T-helper 2 cell treated with Interferon-gamma antibody and Interleukin-4, amounts not matched to agents 5 μg/mL and 100 μg/mL, for 36 hours (primary cell): ENCODE results near the gene SH3TC1.

Experiments used
- DNase-seq: peaks from one replicate; pipeline ENCODE4 v3.0.0; 2021; ENCODE audit warnings: low spot score
- H3K27ac Mint-ChIP-seq: one replicate; pipeline ENCODE4 v1.8.0; 2021; ENCODE audit warnings: mild to moderate bottlenecking, mixed read lengths
- H3K27me3 Mint-ChIP-seq: one replicate; pipeline ENCODE4 v1.8.0; 2021; ENCODE audit warnings: low read depth, mixed read lengths
- H3K36me3 Mint-ChIP-seq: one replicate; pipeline ENCODE4 v1.8.0; 2021; ENCODE audit warnings: low read depth, mixed read lengths
- H3K4me1 Mint-ChIP-seq: one replicate; pipeline ENCODE4 v1.8.0; 2021; ENCODE audit warnings: low read depth, mixed read lengths
- H3K4me3 Mint-ChIP-seq: one replicate; pipeline ENCODE4 v1.8.0; 2022; ENCODE audit warnings: mild to moderate bottlenecking, moderate library complexity, mixed read lengths
- H3K9me3 Mint-ChIP-seq: one replicate; pipeline ENCODE4 v1.8.0; 2021; ENCODE audit warnings: mixed read lengths

SH3TC1 gene

GRCh38 chr4:8255698-8256441 is 56.8 kb downstream of the SH3TC1 start:
- H3K36me3 Mint-ChIP-seq: no peaks in the 10 kb centered on the region
- no peak for DNase-seq
- no peaks in the 10 kb centered on the region for H3K27me3 Mint-ChIP-seq
- H3K27ac Mint-ChIP-seq: no peak overlapping the region
- H3K4me1 Mint-ChIP-seq: no peaks in the 10 kb centered on the region
- no peak overlapping the region for H3K4me3 Mint-ChIP-seq
- H3K9me3 Mint-ChIP-seq: no peaks in the 10 kb centered on the region

GRCh38 chr4:8257854-8258253 is 58.8 kb downstream of the SH3TC1 start:
- H3K27me3 Mint-ChIP-seq: no peaks in the 10 kb centered on the region
- no peak overlapping the region for H3K27ac Mint-ChIP-seq
- H3K9me3 Mint-ChIP-seq: no peaks in the 10 kb centered on the region
- DNase-seq: no peak
- no peaks in the 10 kb centered on the region for H3K36me3 Mint-ChIP-seq
- no peaks in the 10 kb centered on the region for H3K4me1 Mint-ChIP-seq
- no peak overlapping the region for H3K4me3 Mint-ChIP-seq

GRCh38 chr4:8258552-8259212 is 59.6 kb downstream of the SH3TC1 start:
- Mint-ChIP-seq H3K9me3 (no peaks in the 10 kb centered on the region), H3K4me1 (no peaks in the 10 kb centered on the region), H3K27me3 (no peaks in the 10 kb centered on the region), H3K36me3 (no peaks in the 10 kb centered on the region), H3K4me3 (no peak overlapping the region), H3K27ac (no peak overlapping the region)
- DNase-seq: no peak

GRCh38 chr4:8259743-8260430 is 60.8 kb downstream of the SH3TC1 start:
- no peaks in the 10 kb centered on the region for H3K9me3 Mint-ChIP-seq
- no peak overlapping the region for H3K27ac Mint-ChIP-seq
- H3K27me3 Mint-ChIP-seq: no peaks in the 10 kb centered on the region
- no peak for DNase-seq
- no peak overlapping the region for H3K4me3 Mint-ChIP-seq
- no peaks in the 10 kb centered on the region for H3K4me1 Mint-ChIP-seq
- no peaks in the 10 kb centered on the region for H3K36me3 Mint-ChIP-seq

- Mint-ChIP-seq H3K9me3 (no peaks in the 10 kb centered on the region), H3K27me3 (no peaks in the 10 kb centered on the region), H3K36me3 (no peaks in the 10 kb centered on the region), H3K27ac (no peak overlapping the region), H3K4me1 (no peaks in the 10 kb centered on the region), H3K4me3 (no peak overlapping the region)
- DNase-seq: no peak
Observed at GRCh38 chr4:8260656-8261111, 61.6 kb downstream of the SH3TC1 start.

GRCh38 chr4:8261851-8262535 is 62.9 kb downstream of the SH3TC1 start:
- Mint-ChIP-seq H3K4me3 (no peak overlapping the region), H3K9me3 (no peaks in the 10 kb centered on the region), H3K27ac (no peak overlapping the region), H3K4me1 (no peaks in the 10 kb centered on the region), H3K36me3 (no peaks in the 10 kb centered on the region), H3K27me3 (no peaks in the 10 kb centered on the region)
- DNase-seq: no peak

DNA sequence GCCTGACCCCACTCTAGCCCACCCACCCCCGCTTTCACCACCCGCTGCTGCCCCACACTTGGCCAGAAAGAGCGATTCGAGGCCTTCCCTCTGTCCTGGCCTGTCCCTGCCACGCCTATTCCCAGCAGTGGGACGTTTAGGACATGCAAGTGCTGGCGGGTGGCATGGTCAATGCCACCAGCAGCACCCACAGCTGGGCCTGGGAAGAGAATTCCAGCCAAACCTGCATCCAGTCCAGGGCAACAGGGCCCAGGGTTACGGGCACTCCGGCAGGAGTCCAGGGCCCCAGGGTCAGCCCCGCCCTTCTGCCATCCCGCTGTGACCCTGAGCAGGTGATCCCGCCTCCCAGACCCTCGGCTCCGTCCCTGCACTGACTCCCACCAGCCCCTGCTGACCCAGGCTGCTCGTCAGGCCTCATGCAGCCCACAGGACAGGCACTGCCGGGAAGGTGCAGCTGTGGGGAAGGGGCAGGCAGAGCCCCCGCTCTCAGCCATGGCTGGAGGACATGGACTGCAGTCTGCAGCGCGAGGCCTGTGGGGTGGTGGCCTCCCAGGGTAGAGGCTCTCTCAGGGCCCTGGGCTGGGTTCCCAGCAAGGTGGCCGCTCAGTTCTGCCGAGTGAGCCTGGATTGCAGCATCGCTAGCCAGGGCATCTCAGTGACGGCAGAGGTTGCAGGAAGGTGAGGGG is 63.7 kb downstream of the SH3TC1 start:
- no peaks in the 10 kb centered on the region for H3K9me3 Mint-ChIP-seq
- H3K27ac Mint-ChIP-seq: no peak overlapping the region
- no peak for DNase-seq
- H3K27me3 Mint-ChIP-seq: no peaks in the 10 kb centered on the region
- H3K4me3 Mint-ChIP-seq: no peak overlapping the region
- H3K4me1 Mint-ChIP-seq: no peaks in the 10 kb centered on the region
- H3K36me3 Mint-ChIP-seq: no peaks in the 10 kb centered on the region

DNA sequence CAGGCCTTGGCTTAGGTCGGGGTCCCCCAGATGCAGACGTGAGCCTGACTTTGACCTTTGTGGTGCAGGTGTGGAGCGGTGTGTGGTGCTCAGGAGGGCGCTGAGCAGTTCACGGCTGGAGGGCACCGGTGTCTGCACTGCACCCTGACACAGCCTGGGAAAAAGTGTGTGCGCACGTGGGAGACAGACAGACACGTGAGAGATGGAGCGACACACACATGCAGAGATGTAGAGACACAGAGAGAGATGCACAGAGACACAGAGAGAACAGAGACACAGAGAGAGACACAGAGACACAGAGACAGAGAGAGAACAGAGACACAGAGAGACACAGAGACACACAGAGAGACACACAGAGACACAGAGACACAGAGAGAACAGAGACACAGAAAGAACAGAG is 64.3 kb downstream of the SH3TC1 start:
- H3K9me3 Mint-ChIP-seq: no peaks in the 10 kb centered on the region
- H3K4me3 Mint-ChIP-seq: no peak overlapping the region
- no peak for DNase-seq
- peaks cover 2% of the 10 kb centered on the region for H3K27me3 Mint-ChIP-seq
- no peak overlapping the region for H3K27ac Mint-ChIP-seq
- no peaks in the 10 kb centered on the region for H3K4me1 Mint-ChIP-seq
- H3K36me3 Mint-ChIP-seq: no peaks in the 10 kb centered on the region

DNA sequence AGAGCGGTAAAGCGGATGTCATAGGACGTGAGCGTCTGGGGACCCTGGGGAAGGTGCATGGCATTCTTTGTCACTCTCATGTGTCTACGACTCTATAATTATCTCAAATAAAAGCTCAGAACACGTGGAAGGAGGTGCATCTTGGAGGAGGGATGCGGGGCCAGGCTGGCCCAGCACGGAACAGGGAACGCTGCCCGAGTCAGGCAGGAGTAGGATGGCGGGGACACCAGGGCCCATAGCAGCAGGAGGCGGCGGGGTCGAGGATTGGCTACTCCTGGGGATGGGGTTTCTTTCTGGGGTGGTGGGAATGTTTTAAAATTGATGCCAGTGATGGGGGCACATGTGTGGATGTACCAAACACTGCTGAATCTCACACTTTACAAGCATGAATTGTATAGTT is 65.0 kb downstream of the SH3TC1 start:
- Mint-ChIP-seq H3K4me3 (no peak overlapping the region), H3K4me1 (no peaks in the 10 kb centered on the region), H3K9me3 (no peaks in the 10 kb centered on the region), H3K36me3 (no peaks in the 10 kb centered on the region), H3K27me3 (peaks cover 9% of the 10 kb centered on the region), H3K27ac (no peak overlapping the region)
- no peak for DNase-seq

- Mint-ChIP-seq H3K27ac (no peak overlapping the region), H3K4me1 (no peaks in the 10 kb centered on the region), H3K9me3 (no peaks in the 10 kb centered on the region), H3K36me3 (no peaks in the 10 kb centered on the region), H3K4me3 (no peak overlapping the region), H3K27me3 (peaks cover 11% of the 10 kb centered on the region)
- DNase-seq: no peak
Observed at GRCh38 chr4:8265171-8265929, 66.3 kb downstream of the SH3TC1 start.

DNA sequence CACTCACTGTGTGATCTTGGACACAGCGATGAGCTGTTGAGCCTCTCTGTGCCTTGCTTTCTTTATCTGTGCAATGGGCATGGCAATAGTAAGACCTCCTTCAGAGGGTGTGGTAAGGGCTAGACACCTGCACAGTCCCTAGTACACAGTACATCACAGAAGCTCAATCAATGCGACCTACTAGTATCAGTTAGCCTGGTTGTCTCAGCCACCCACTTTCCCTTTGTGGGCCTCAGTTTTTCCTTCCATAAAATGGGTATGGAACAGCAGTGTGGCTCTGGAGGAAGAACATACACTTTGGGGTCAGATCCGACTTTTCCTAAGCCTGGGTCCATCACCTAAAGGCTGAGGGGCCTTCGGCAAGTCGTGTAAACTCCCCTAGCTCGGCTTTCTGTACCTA is 67.0 kb downstream of the SH3TC1 start:
- Mint-ChIP-seq H3K36me3 (no peaks in the 10 kb centered on the region), H3K27me3 (peaks cover 18% of the 10 kb centered on the region), H3K9me3 (no peaks in the 10 kb centered on the region), H3K4me1 (no peaks in the 10 kb centered on the region), H3K27ac (no peak overlapping the region), H3K4me3 (no peak overlapping the region)
- no peak for DNase-seq

- Mint-ChIP-seq H3K36me3 (no peaks in the 10 kb centered on the region), H3K9me3 (no peaks in the 10 kb centered on the region), H3K4me3 (no peak overlapping the region), H3K27me3 (peaks cover 22% of the 10 kb centered on the region), H3K4me1 (no peaks in the 10 kb centered on the region), H3K27ac (no peak overlapping the region)
- no peak for DNase-seq
Observed at GRCh38 chr4:8266508-8266907, 67.4 kb downstream of the SH3TC1 start.

- H3K9me3 Mint-ChIP-seq: no peaks in the 10 kb centered on the region
- H3K4me3 Mint-ChIP-seq: no peak overlapping the region
- peak; percentile 9 for DNase-seq
- H3K4me1 Mint-ChIP-seq: no peaks in the 10 kb centered on the region
- H3K27ac Mint-ChIP-seq: no peak overlapping the region
- peaks cover 23% of the 10 kb centered on the region for H3K27me3 Mint-ChIP-seq
- H3K36me3 Mint-ChIP-seq: no peaks in the 10 kb centered on the region
Observed at GRCh38 chr4:8267077-8267476, 68.0 kb downstream of the SH3TC1 start.
